Esophagus squamous epithelium (tissue), 4 donors: ENCODE results near the gene FKBP15.

Experiments
- POLR2A ChIP-seq, 4 donors: fragments of 450-650 bp; IDR thresholded peaks; one replicate each; pipeline ENCODE4 v1.6.1; 2017; ENCODE audit warnings: antibody characterized with exemption in 4 of 4, mild to moderate bottlenecking in 4 of 4, moderate library complexity in 3 of 4
- TF ChIP-seq, protein P1 (sequence below), 6 experiments: fragments of 450-650 bp in 4 of 6; fragments of 200-600 bp in 2 of 6; sonication (generic) in 2 of 6; IDR thresholded peaks; one replicate each; pipeline ENCODE4 v1.5.1; 2016 to 2019; ENCODE audit warnings: antibody characterized with exemption in 6 of 6, mild to moderate bottlenecking in 4 of 6, moderate library complexity in 4 of 6

DNA sequence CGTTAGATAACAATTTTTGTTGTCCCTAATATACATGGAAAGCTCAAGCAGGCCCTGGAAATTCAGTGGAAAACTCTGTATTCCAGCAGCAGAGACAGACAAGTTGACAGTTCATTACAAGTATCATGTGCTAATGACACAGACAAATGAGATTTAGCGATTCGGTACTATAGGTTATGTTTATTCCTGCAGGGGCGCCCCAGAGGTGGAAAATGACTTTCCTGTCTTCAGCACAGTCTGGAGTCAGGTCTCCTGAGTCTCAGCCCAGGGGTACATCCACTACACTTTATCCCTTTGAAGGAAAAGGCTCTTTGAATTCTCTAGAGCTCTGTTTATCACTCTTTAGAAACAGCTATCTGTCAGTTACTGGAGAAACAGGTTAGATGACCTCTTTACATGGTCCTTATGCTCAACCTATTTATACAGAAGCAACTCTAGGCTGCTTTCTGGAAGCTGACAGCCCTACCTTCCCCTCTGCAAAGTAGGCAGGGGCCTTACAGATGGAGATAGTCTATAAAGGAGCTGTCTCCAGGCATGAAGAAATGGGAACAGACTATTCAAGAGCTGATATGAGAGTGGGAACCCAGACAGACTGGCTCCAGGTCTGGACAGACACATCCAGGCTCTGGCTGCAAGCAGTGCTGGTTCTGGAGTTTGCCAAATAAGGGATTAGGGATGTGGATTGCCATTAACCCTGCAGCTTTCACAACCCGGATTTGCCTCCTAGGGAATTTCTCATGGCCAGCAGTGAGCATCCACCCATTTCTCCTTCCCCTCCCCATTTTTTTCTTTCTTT lies 77.4 kb downstream of the FKBP15 start:
- TF ChIP-seq, protein P1, sequence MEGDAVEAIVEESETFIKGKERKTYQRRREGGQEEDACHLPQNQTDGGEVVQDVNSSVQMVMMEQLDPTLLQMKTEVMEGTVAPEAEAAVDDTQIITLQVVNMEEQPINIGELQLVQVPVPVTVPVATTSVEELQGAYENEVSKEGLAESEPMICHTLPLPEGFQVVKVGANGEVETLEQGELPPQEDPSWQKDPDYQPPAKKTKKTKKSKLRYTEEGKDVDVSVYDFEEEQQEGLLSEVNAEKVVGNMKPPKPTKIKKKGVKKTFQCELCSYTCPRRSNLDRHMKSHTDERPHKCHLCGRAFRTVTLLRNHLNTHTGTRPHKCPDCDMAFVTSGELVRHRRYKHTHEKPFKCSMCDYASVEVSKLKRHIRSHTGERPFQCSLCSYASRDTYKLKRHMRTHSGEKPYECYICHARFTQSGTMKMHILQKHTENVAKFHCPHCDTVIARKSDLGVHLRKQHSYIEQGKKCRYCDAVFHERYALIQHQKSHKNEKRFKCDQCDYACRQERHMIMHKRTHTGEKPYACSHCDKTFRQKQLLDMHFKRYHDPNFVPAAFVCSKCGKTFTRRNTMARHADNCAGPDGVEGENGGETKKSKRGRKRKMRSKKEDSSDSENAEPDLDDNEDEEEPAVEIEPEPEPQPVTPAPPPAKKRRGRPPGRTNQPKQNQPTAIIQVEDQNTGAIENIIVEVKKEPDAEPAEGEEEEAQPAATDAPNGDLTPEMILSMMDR (IDR thresholded peaks at IDR 0.05), result no peak
- no peak for TF ChIP-seq POLR2A (IDR thresholded peaks at IDR 0.05)
